ENCODE data around the gene IGF2BP2.

- TF ChIP-seq MAFK (IDR thresholded peaks at IDR 0.05; ENCODE audit: partially characterized antibody): no peak
- no peak for TF ChIP-seq JUNB (IDR thresholded peaks at IDR 0.05)
- TF ChIP-seq ESRRA (IDR thresholded peaks at IDR 0.05; ENCODE audit: borderline replicate concordance, low read length): no peak
- no peak for TF ChIP-seq CEBPB (IDR thresholded peaks at IDR 0.05)
- TF ChIP-seq, protein P1, sequence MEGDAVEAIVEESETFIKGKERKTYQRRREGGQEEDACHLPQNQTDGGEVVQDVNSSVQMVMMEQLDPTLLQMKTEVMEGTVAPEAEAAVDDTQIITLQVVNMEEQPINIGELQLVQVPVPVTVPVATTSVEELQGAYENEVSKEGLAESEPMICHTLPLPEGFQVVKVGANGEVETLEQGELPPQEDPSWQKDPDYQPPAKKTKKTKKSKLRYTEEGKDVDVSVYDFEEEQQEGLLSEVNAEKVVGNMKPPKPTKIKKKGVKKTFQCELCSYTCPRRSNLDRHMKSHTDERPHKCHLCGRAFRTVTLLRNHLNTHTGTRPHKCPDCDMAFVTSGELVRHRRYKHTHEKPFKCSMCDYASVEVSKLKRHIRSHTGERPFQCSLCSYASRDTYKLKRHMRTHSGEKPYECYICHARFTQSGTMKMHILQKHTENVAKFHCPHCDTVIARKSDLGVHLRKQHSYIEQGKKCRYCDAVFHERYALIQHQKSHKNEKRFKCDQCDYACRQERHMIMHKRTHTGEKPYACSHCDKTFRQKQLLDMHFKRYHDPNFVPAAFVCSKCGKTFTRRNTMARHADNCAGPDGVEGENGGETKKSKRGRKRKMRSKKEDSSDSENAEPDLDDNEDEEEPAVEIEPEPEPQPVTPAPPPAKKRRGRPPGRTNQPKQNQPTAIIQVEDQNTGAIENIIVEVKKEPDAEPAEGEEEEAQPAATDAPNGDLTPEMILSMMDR (IDR thresholded peaks at IDR 0.05): no peak
- TF ChIP-seq RFX5 (IDR thresholded peaks at IDR 0.05): no peak
- no peak for TF ChIP-seq NFE2L2 (conservative IDR thresholded peaks at IDR 0.05; ENCODE audit: low read length)
- TF ChIP-seq USF2 (IDR thresholded peaks at IDR 0.05): no peak
- TF ChIP-seq ATOH8 (CRISPR knock-in tag; IDR thresholded peaks at IDR 0.05; ENCODE audit: low read depth): no peak
- no peak for TF ChIP-seq CHD2 (IDR thresholded peaks at IDR 0.05; ENCODE audit: low read length, partially characterized antibody)
- no peak for TF ChIP-seq POLR2A (IDR thresholded peaks at IDR 0.05; ENCODE audit: low read length)
Measured at GRCh38 chr3:185663929-185664328, 160.9 kb downstream of the IGF2BP2 start.

Data from A549 (cell line).